ENCODE data around the gene PSMD1. TPM values are rescaled to one million over a fixed set of nuclear protein-coding genes. Genes with fewer than 3 reads are reported as not detected.

PSMD1 gene
- total and polyA plus RNA-seq, 2 of the 8 experiments (the other 6 are each of a cell fraction or from before 2014, with no cell fraction given) = 179 to 272 TPM

GRCh38 chr2:231039821-231040364, 16.8 kb upstream of the PSMD1 start:
- Histone ChIP-seq H3K18ac (ENCODE audit: extremely low read depth, low read length) (no peak overlapping the region), H2BK5ac (ENCODE audit: low read depth, low read length) (no peak overlapping the region), H4K20me1 (replicated peaks in 1 of 2; ENCODE audit: control insufficient read depth in 1 of 2, insufficient read depth in 2 of 2, low read length in 2 of 2) (no peaks in the 10 kb centered on the region), H3K23me2 (ENCODE audit: low read depth, low read length) (peaks cover 5% of the 10 kb centered on the region), H2BK20ac (ENCODE audit: low read length) (no peak overlapping the region), H3K4me2 (ENCODE audit: insufficient read depth in 1 of 2, low read depth in 2 of 2, low read length in 2 of 2) (no peak overlapping the region), H3K9ac (replicated peaks in 1 of 4; ENCODE audit: extremely low read depth in 1 of 4, low read depth in 3 of 4, low read length in 3 of 4) (no peak overlapping the region), H3K79me2 (ENCODE audit: control insufficient read depth in 1 of 2, insufficient read depth in 2 of 2, low read length in 2 of 2) (no peaks in the 10 kb centered on the region), H4K5ac (ENCODE audit: insufficient read length, low read depth, low read length) (no peak overlapping the region), H3K56ac (replicated peaks; ENCODE audit: insufficient read length, low read depth, low read length) (no peak overlapping the region), H2BK120ac (replicated peaks; ENCODE audit: low read depth, low read length) (no peak overlapping the region), H3K36me3 (ENCODE audit: control insufficient read depth in 2 of 4, insufficient read depth in 4 of 4, low read length in 3 of 4) (no peaks in the 10 kb centered on the region), H3K4ac (replicated peaks; ENCODE audit: insufficient read length, low read depth, low read length) (no peak overlapping the region), H4K8ac (ENCODE audit: extremely low read depth, insufficient read depth, low read length) (no peak overlapping the region), H3K14ac (ENCODE audit: insufficient read length) (no peak overlapping the region), H3K9me3 (ENCODE audit: insufficient read depth in 2 of 2, low read depth in 1 of 2, low read length in 1 of 2) (no peaks in the 10 kb centered on the region), H3K23ac (ENCODE audit: insufficient read length) (no peak overlapping the region), H3K27me3 (replicated peaks in 1 of 4; ENCODE audit: control insufficient read depth in 3 of 4, extremely low read depth in 1 of 4, insufficient read depth in 3 of 4, low read length in 3 of 4) (peaks cover 24 to 36% (median 33%) of the 10 kb centered on the region in 4 experiments), H4K91ac (replicated peaks; ENCODE audit: insufficient read length, low read length) (no peak overlapping the region), H2AFZ (ENCODE audit: low read length) (no peak overlapping the region), H2BK15ac (ENCODE audit: low read length) (no peak overlapping the region), H3K4me3 (ENCODE audit: extremely low read depth in 1 of 4, insufficient read depth in 2 of 4, low read depth in 3 of 4, low read length in 4 of 4) (no peak overlapping the region), H2AK5ac (ENCODE audit: low read depth, low read length) (no peak overlapping the region), H3K79me1 (ENCODE audit: low read depth, low read length) (no peaks in the 10 kb centered on the region), H3K4me1 (replicated peaks in 1 of 4; ENCODE audit: control insufficient read depth in 3 of 4, insufficient read depth in 4 of 4, low read length in 3 of 4) (peaks cover 0 to 6% (median under 1%) of the 10 kb centered on the region in 4 experiments; a peak in 4 of 7 replicates), H2BK12ac (ENCODE audit: low read depth, low read length) (no peak overlapping the region), H3K27ac (ENCODE audit: low read depth, low read length) (no peak overlapping the region)
- TF ChIP-seq SRF (IDR thresholded peaks at IDR 0.05; ENCODE audit: low read depth, low read length) (no peak), GTF2F1 (IDR thresholded peaks at IDR 0.05; ENCODE audit: borderline replicate concordance, low read depth, low read length) (no peak), EP300 (IDR thresholded peaks at IDR 0.05; ENCODE audit: borderline replicate concordance in 1 of 2, low read depth in 2 of 2, low read length in 2 of 2) (no peak), TCF12 (IDR thresholded peaks at IDR 0.05; ENCODE audit: low read depth, low read length) (no peak), SP4 (IDR thresholded peaks at IDR 0.05; ENCODE audit: low read length) (no peak), KDM5A (IDR thresholded peaks at IDR 0.05; ENCODE audit: low read length) (no peak), CBX8 (IDR thresholded peaks at IDR 0.05; ENCODE audit: borderline replicate concordance, low read depth, low read length) (no peak), TAF1 (IDR thresholded peaks at IDR 0.05; ENCODE audit: low read depth, low read length) (no peak), ZNF274 (IDR thresholded peaks at IDR 0.05; ENCODE audit: borderline replicate concordance, extremely low read depth, low read length) (no peak)
- DNase-seq (ENCODE audit: low read depth in 1 of 2, low spot score in 2 of 2) (no peak), FAIRE-seq (no peak)
- POLR2A ChIA-PET (ENCODE audit: partially characterized antibody) = no interaction called here
- CTCF ChIA-PET (ENCODE audit: partially characterized antibody) = interaction anchor here (0.9 to 7.2 kb wide), 3 partner anchors 12 to 973 kb away, joined by 4 to 38 read pairs (median 6); no protein-coding TSS in a partner anchor
- WGBS, 2 experiments (ENCODE audit: extremely low coverage in 1 of 2, insufficient coverage in 1 of 2, insufficient read length in 1 of 2, insufficient replicate concordance in 2 of 2, low coverage in 1 of 2, low lambda C conversion rate in 2 of 2, missing lambda C conversion rate in 1 of 2) = 72% methylated on average over 8 of the region's 8 CpGs; no CpG with 5 or more reads in 1 of the 2 experiments
